HCT116 (cell line): ENCODE data around the gene MAPK10. TPM values are rescaled to one million over a fixed set of nuclear protein-coding genes. Genes with fewer than 3 reads are reported as not detected.

ENCODE experiments used
- ATAC-seq: fragments of 200-7000 bp; cut with Tn5 transposase; 2 replicates; pipeline ENCODE4 v1.9.1; 2020; ENCODE audit warnings: mild to moderate bottlenecking, moderate library complexity
- BruUV-seq: library from RNA; stranded (reverse); fragments of 400-500 nt; replicated peaks from 2 replicates; lab custom pipeline; 2021; lab: Mats Ljungman, UMichigan
- CTCF ChIA-PET: fragments of 300-600 bp; sonication (Branson Sonifier 250); formaldehyde crosslinking; loops from one replicate; lab custom pipeline; 2021; ENCODE audit warnings: antibody characterized with exemption; lab: Charles Lee
- POLR2A ChIA-PET: fragments of 300-600, 350-600 bp; sonication (Branson Sonifier 250); formaldehyde crosslinking; loops from one replicate; lab custom pipeline; 2021; ENCODE audit warnings: antibody characterized with exemption; lab: Charles Lee
- RAD21 ChIA-PET, 2 experiments: fragments of 300-600 bp; sonication (Branson Sonifier 250); formaldehyde crosslinking; loops; one replicate each; lab custom pipeline; 2023; ENCODE audit warnings: low total read pairs in 2 of 2; ENCODE audit not compliant: uncharacterized antibody in 2 of 2, unreplicated experiment in 2 of 2, low non-redundant PET in 1 of 2; lab: Charles Lee
- DNase-seq: peaks from one replicate; pipeline ENCODE4 v3.0.0-alpha.2; 2010; ENCODE audit warnings: low read depth, low spot score
- H2AFZ ChIP-seq: fragments of 200-600 bp; shearing (Covaris generic), sonication (generic); 2 replicates; pipeline ENCODE4 v1.6.1; 2017; ENCODE audit warnings: low read depth, mixed run types, mixed read lengths, antibody characterized with exemption, low read length; ENCODE audit not compliant: poor library complexity, severe bottlenecking
- H3K27ac ChIP-seq: 2 replicates; pipeline ENCODE4 v1.5.1; 2012; ENCODE audit warnings: low read depth, low read length
- H3K27me3 ChIP-seq: fragments of 200-600 bp; sonication (generic); 2 replicates; pipeline ENCODE4 v1.6.1; 2016; ENCODE audit warnings: mixed run types, low read length, mixed read lengths; ENCODE audit not compliant: insufficient read depth
- H3K36me3 ChIP-seq, 2 experiments: fragments of 200-500 bp in 1 of 2; fragments of 200-600 bp in 1 of 2; sonication (Bioruptor generic) in 1 of 2; sonication (generic) in 1 of 2; 2 replicates each; pipeline versions ENCODE4 v1.5.1 to v1.6.1; 2014 to 2016; ENCODE audit warnings: low read length in 2 of 2, inconsistent platforms in 1 of 2, mixed read lengths in 1 of 2, mixed run types in 1 of 2; ENCODE audit not compliant: insufficient read depth in 2 of 2, control insufficient read depth in 1 of 2
- H3K4me1 ChIP-seq, 2 experiments: fragments of 200-600 bp in 1 of 2; sonication (generic) in 1 of 2; 2 replicates each; pipeline versions ENCODE4 v1.5.1 to v1.6.1; 2012 to 2017; ENCODE audit warnings: low read length in 2 of 2, inconsistent platforms in 1 of 2, mild to moderate bottlenecking in 1 of 2, mixed read lengths in 1 of 2, mixed run types in 1 of 2, moderate library complexity in 1 of 2; ENCODE audit not compliant: insufficient read depth in 2 of 2, control insufficient read depth in 1 of 2
- H3K4me2 ChIP-seq: fragments of 200-600 bp; sonication (generic); 2 replicates; pipeline ENCODE4 v1.6.1; 2017; ENCODE audit warnings: mixed run types, low read length, mixed read lengths
- H3K4me3 ChIP-seq, 2 experiments: fragments of 200-600 bp in 1 of 2; sonication (generic) in 1 of 2; replicated peaks in 1 of 2; 2 replicates each; pipeline ENCODE4 v1.5.1; 2011 to 2016; ENCODE audit warnings: low read length in 2 of 2, control low read depth in 1 of 2, low read depth in 1 of 2, mild to moderate bottlenecking in 1 of 2, mixed read lengths in 1 of 2, mixed run types in 1 of 2
- H3K79me2 ChIP-seq: fragments of 200-600 bp; sonication (generic); 2 replicates; pipeline ENCODE4 v1.6.1; 2017; ENCODE audit warnings: mild to moderate bottlenecking, mixed run types, low read length, moderate library complexity, mixed read lengths; ENCODE audit not compliant: insufficient read depth
- H3K9ac ChIP-seq: fragments of 200-600 bp; sonication (generic); 2 replicates; pipeline ENCODE4 v1.6.1; 2016; ENCODE audit warnings: low read length, mixed read lengths
- H3K9me2 ChIP-seq: fragments of 200-600 bp; sonication (generic), shearing (Covaris generic); 2 replicates; pipeline ENCODE4 v1.6.1; 2017; ENCODE audit warnings: mixed run types, mild to moderate bottlenecking, moderate library complexity; ENCODE audit not compliant: insufficient read depth
- H3K9me3 ChIP-seq, 2 experiments: fragments of 200-500 bp in 1 of 2; fragments of 200-600 bp in 1 of 2; sonication (Bioruptor generic) in 1 of 2; sonication (generic) in 1 of 2; 2 replicates each; pipeline ENCODE4 v1.6.1; 2014 to 2017; ENCODE audit warnings: low read length in 2 of 2, mixed read lengths in 2 of 2, inconsistent platforms in 1 of 2, low read depth in 1 of 2, mild to moderate bottlenecking in 1 of 2, mixed run types in 1 of 2, moderate library complexity in 1 of 2; ENCODE audit not compliant: control insufficient read depth in 1 of 2, insufficient read depth in 1 of 2
- H4K20me1 ChIP-seq: fragments of 200-600 bp; sonication (generic), shearing (Covaris generic); 2 replicates; pipeline ENCODE4 v1.6.1; 2017; ENCODE audit warnings: mixed run types, mild to moderate bottlenecking, moderate library complexity; ENCODE audit not compliant: insufficient read depth
- EGR1 ChIP-seq: IDR thresholded peaks from 2 replicates; pipeline ENCODE4 v1.6.1; 2012; ENCODE audit warnings: low read depth
- MAX ChIP-seq: IDR thresholded peaks from 2 replicates; pipeline ENCODE4 v1.6.1; 2012
- SP1 ChIP-seq: IDR thresholded peaks from 2 replicates; pipeline ENCODE4 v1.6.1; 2012; ENCODE audit warnings: low read depth
- SRF ChIP-seq: IDR thresholded peaks from 2 replicates; pipeline ENCODE4 v1.6.1; 2012; ENCODE audit warnings: low read depth
- intact Hi-C: fragments of 100-400 bp; cut with micrococcal nuclease; formaldehyde crosslinking; loops from 2 replicates; pipeline ENCODE4 v1.10.0; 2022
- total RNA-seq: library from RNA; stranded (reverse); gene quantifications from one replicate; pipeline ENCODE4 v1.2.1, GENCODE V29; 2021; ENCODE audit not compliant: unreplicated experiment
- TF ChIP-seq, protein P1 (sequence below): IDR thresholded peaks from 2 replicates; pipeline ENCODE4 v1.6.1; 2012; ENCODE audit warnings: low read depth

The MAPK10 gene
- total RNA-seq, 1 experiment from 2014 or later: 0.52 TPM

DNA sequence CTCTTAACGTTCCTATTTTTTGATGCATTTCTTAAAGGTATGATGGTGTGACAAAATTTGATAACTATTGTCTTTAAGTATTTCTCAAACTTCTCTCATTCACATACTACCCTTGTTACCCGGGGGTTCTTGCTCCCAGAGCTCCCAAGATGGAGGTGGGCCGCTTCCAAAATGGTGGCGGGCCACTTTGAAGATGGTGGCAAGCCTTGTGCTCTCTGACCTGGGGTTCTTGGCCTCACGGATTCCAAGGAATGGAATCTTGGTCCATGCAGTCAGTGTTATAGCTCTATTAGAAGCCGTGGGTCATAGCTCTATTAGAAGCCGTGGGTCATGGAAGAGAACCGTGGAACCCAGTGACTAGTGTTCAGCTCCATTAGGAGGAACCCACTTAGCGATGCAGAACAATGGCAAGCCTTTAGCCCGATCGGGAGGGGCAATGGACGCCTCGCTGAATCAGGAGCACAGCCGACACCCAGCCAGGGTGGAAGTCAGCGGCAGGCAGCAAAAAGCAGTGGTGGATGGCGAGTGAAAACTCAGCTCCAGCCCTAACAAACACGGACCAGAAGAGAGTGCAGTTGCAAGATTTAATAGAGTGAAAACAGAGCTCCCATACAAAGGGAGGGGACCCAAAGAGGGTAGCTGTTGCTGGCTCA lies 403.4 kb downstream of the MAPK10 start:
- H3K4me2 ChIP-seq: no peak overlapping the region
- DNase-seq (no peak), ATAC-seq (no peak)
- ChIA-PET POLR2A (no interaction called here), CTCF (interaction anchor here (2.7 kb wide), 1 partner anchor 160 kb away, joined by 12 read pairs; no protein-coding TSS in a partner anchor), RAD21 (no interaction called here)
- H3K79me2 ChIP-seq: no peaks in the 10 kb centered on the region
- no peaks in the 10 kb centered on the region for H3K9me2 ChIP-seq
- H3K36me3 ChIP-seq: no peaks in the 10 kb centered on the region
- H2AFZ ChIP-seq: no peak overlapping the region
- H4K20me1 ChIP-seq: no peaks in the 10 kb centered on the region
- no peaks in the 10 kb centered on the region for H3K9me3 ChIP-seq
- H3K9ac ChIP-seq: no peak overlapping the region
- no peaks in the 10 kb centered on the region for H3K27me3 ChIP-seq
- peaks cover 13 to 23% of the 10 kb centered on the region in 2 experiments for H3K4me1 ChIP-seq
- no peak overlapping the region for H3K4me3 ChIP-seq
- TF ChIP-seq, protein P1, sequence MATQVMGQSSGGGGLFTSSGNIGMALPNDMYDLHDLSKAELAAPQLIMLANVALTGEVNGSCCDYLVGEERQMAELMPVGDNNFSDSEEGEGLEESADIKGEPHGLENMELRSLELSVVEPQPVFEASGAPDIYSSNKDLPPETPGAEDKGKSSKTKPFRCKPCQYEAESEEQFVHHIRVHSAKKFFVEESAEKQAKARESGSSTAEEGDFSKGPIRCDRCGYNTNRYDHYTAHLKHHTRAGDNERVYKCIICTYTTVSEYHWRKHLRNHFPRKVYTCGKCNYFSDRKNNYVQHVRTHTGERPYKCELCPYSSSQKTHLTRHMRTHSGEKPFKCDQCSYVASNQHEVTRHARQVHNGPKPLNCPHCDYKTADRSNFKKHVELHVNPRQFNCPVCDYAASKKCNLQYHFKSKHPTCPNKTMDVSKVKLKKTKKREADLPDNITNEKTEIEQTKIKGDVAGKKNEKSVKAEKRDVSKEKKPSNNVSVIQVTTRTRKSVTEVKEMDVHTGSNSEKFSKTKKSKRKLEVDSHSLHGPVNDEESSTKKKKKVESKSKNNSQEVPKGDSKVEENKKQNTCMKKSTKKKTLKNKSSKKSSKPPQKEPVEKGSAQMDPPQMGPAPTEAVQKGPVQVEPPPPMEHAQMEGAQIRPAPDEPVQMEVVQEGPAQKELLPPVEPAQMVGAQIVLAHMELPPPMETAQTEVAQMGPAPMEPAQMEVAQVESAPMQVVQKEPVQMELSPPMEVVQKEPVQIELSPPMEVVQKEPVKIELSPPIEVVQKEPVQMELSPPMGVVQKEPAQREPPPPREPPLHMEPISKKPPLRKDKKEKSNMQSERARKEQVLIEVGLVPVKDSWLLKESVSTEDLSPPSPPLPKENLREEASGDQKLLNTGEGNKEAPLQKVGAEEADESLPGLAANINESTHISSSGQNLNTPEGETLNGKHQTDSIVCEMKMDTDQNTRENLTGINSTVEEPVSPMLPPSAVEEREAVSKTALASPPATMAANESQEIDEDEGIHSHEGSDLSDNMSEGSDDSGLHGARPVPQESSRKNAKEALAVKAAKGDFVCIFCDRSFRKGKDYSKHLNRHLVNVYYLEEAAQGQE: no peak
- TF ChIP-seq SP1 (no peak), MAX (no peak), EGR1 (no peak), SRF (no peak)
- BruUV-seq: no TSS peak
- no peak overlapping the region for H3K27ac ChIP-seq
- intact Hi-C loops: no loop called here
